ENCODE data around the gene MYLK2. TPM values are rescaled to one million over a fixed set of nuclear protein-coding genes. Genes with fewer than 3 reads are reported as not detected.
A peak's percentile ranks its signal among the peaks of the same experiment; 100 is the strongest.

MYLK2 gene
- total and polyA plus RNA-seq, 2 of the 4 experiments (the other 2 are of a cell fraction): 0.18 to 0.27 TPM

GRCh38 chr20:31842471-31843157 is 23.5 kb downstream of the MYLK2 start:
- Histone ChIP-seq H3K9me3 (ENCODE audit: control insufficient read depth, insufficient read depth, low read length) (no peaks in the 10 kb centered on the region), H3K4me1 (ENCODE audit: control insufficient read depth, insufficient read depth, low read length) (peaks cover 15% of the 10 kb centered on the region), H4K5ac (ENCODE audit: low read depth, low read length) (no peak overlapping the region), H3K4ac (ENCODE audit: low read depth, low read length) (peak overlapping the region; percentile 63), H4K8ac (ENCODE audit: low read depth in 2 of 2, low read length in 2 of 2) (peak overlapping the region in 1 of 2 experiments; percentile 42; a peak in 1 of 4 replicates), H3K27me3 (ENCODE audit: control insufficient read depth, insufficient read depth, low read length) (peaks cover 8% of the 10 kb centered on the region), H3K18ac (ENCODE audit: low read depth, low read length) (no peak overlapping the region), H2AK9ac (replicated peaks; ENCODE audit: low read depth, low read length, poor library complexity) (peak overlapping the region; percentile 38), H3K4me3 (ENCODE audit: insufficient read depth, low read depth, low read length) (no peak overlapping the region), H3K36me3 (ENCODE audit: control insufficient read depth, insufficient read depth, low read length) (no peaks in the 10 kb centered on the region), H3K79me1 (ENCODE audit: low read depth in 1 of 2, low read length in 2 of 2) (no peaks in the 10 kb centered on the region), H2BK120ac (ENCODE audit: low read depth, low read length) (peak overlapping the region; percentile 69; the same call in 1 of the 2 replicates), H2BK15ac (ENCODE audit: low read depth, low read length) (no peak overlapping the region), H4K20me1 (ENCODE audit: insufficient read depth, low read length) (peaks cover 19% of the 10 kb centered on the region), H2AK5ac (ENCODE audit: low read depth, low read length) (peak overlapping the region; percentile 94; the same call in 1 of the 2 replicates), H2BK5ac (ENCODE audit: low read depth, low read length, poor library complexity, severe bottlenecking) (no peak overlapping the region), H3K4me2 (ENCODE audit: low read depth, low read length) (peak overlapping the region; percentile 27; the same call in 1 of the 2 replicates), H3K56ac (ENCODE audit: extremely low read depth, insufficient read depth, low read length) (no peak overlapping the region), H2BK20ac (ENCODE audit: low read depth, low read length) (no peak overlapping the region), H3K9me1 (ENCODE audit: insufficient read depth, low read length) (peaks cover 16% of the 10 kb centered on the region), H3K27ac (ENCODE audit: insufficient read depth, low read length) (no peak overlapping the region), H4K91ac (ENCODE audit: insufficient read depth, low read depth, low read length) (no peak overlapping the region; the same call in 1 of the 2 replicates), H2AFZ (replicated peaks; ENCODE audit: low read length, poor library complexity) (peak overlapping the region; percentile 19), H3K23ac (ENCODE audit: low read depth, low read length) (no peak overlapping the region), H3K9ac (ENCODE audit: low read depth, low read length) (no peak overlapping the region), H3K14ac (replicated peaks; ENCODE audit: low read depth, low read length) (peak overlapping the region; percentile 24; the same call in 1 of the 2 replicates)
- intact Hi-C loops (cut with micrococcal nuclease): no loop called here
- CTCF ChIA-PET: interaction anchor here (1.0 kb wide), 1 partner anchor 13 kb away, joined by 3 read pairs; no protein-coding TSS in a partner anchor
- BruUV-seq (replicated peaks): no TSS peak
- POLR2A ChIA-PET (ENCODE audit: unreplicated experiment): interaction anchor here (0.6 kb wide), 1 partner anchor 97 kb away, joined by 3 read pairs; no protein-coding TSS in a partner anchor
- ATAC-seq (ENCODE audit: low read depth) (peak; percentile 80), DNase-seq (peak; percentile 59)
- WGBS, 2 experiments (ENCODE audit: extremely low coverage in 2 of 2, insufficient read length in 1 of 2): 36% methylated on average over 6 of the region's 12 CpGs; no CpG with 5 or more reads in 1 of the 2 experiments
- in situ Hi-C loops (cut with MboI; ENCODE audit: low sequenced_read_pairs): loop anchor here (25.0 kb wide), 2 partner anchors 645 to 820 kb away; partner anchors contain the start of gene C20orf203
- TF ChIP-seq RFX5 (IDR thresholded peaks at IDR 0.05; ENCODE audit: low read depth, low read length) (no peak), FOS (IDR thresholded peaks at IDR 0.05; ENCODE audit: low read depth, low read length) (no peak), RCOR1 (IDR thresholded peaks at IDR 0.05; ENCODE audit: insufficient replicate concordance, low read length) (no peak), USF2 (IDR thresholded peaks at IDR 0.05; ENCODE audit: low read depth, low read length) (no peak), NFE2L2 (IDR thresholded peaks at IDR 0.05; ENCODE audit: low read depth, low read length) (no peak), CTCF (conservative IDR thresholded peaks at IDR 0.05; ENCODE audit: low read depth, low read length) (no peak), POLR2A (IDR thresholded peaks at IDR 0.05; ENCODE audit: low read depth, low read length) (no peak), BHLHE40 (IDR thresholded peaks at IDR 0.05; ENCODE audit: low read depth, low read length) (no peak), MXI1 (IDR thresholded peaks at IDR 0.05; ENCODE audit: borderline replicate concordance, low read depth, low read length) (no peak)
- dilution Hi-C loops (cut with HindIII; ENCODE audit: low sequenced_read_pairs, unreplicated experiment): no loop called here

Data from IMR-90 (cell line).